ENCODE results near the gene HSPA12A. TPM values are rescaled to one million over a fixed set of nuclear protein-coding genes. Genes with fewer than 3 reads are reported as not detected.

Gene HSPA12A
- total RNA-seq, 1 experiment from 2014 or later: 1.4 TPM

DNA sequence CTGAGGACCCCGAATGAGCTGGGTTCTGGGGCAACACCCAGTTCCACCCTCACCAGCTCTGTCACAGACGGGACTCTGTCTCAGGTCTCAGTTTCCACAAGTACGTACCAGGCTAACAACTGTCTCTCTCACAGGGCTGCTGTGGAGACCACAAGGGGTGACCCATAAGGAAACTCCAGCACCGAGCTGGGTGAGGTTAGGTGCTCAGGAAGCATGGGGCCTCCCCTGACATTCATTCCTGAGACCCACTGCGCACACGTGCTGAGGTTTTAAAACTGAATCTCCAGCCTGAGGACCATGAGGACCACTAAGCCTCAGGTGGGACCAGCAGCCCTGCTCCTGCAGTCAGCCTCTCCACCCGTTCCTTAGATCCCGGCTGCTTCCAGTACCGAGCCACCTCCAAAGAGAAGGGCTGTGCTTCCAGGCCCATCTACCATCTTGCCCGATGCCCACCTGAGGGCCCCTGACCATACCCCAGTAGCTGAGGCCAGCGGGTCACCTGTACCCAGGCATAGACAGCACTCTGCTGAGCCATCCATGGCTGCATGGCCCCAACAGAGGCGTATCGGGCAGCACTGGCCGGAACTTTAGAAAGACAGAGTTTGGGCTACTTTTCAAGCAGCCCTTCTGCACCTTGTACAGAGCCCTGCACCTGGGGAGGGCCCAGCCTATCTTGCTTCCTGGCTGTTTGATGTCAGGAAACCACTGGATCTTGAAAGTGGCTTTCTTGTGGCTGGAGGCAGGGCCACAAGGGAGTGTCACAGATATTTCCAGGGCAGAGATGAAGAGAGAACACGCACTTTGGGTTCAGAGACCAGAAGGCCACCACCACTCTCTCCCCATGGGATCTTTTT lies 18.7 kb downstream of the HSPA12A start:
- no TSS peak for BruUV-seq (replicated peaks)
- Histone ChIP-seq H3K4me1 (ENCODE audit: insufficient read depth, low read length, poor library complexity, severe bottlenecking) (no peaks in the 10 kb centered on the region), H3K27ac (ENCODE audit: low read depth, low read length, poor library complexity, severe bottlenecking) (no peak overlapping the region), H3K27me3 (replicated peaks; ENCODE audit: insufficient read depth, low read depth, low read length, poor library complexity) (peaks cover 13% of the 10 kb centered on the region), H3K4me3 (ENCODE audit: low read depth, low read length, poor library complexity, severe bottlenecking) (no peak overlapping the region), H3K36me3 (ENCODE audit: insufficient read depth, low read length, poor library complexity, severe bottlenecking) (no peaks in the 10 kb centered on the region), H3K9me3 (ENCODE audit: low read depth, low read length, poor library complexity, severe bottlenecking) (no peaks in the 10 kb centered on the region)
- intact Hi-C loops (cut with micrococcal nuclease; ENCODE audit: unreplicated experiment): no loop called here
- POLR2A ChIA-PET (ENCODE audit: low non-redundant PET): no interaction called here
- CTCF ChIA-PET: no interaction called here
- TF ChIP-seq, protein P1, sequence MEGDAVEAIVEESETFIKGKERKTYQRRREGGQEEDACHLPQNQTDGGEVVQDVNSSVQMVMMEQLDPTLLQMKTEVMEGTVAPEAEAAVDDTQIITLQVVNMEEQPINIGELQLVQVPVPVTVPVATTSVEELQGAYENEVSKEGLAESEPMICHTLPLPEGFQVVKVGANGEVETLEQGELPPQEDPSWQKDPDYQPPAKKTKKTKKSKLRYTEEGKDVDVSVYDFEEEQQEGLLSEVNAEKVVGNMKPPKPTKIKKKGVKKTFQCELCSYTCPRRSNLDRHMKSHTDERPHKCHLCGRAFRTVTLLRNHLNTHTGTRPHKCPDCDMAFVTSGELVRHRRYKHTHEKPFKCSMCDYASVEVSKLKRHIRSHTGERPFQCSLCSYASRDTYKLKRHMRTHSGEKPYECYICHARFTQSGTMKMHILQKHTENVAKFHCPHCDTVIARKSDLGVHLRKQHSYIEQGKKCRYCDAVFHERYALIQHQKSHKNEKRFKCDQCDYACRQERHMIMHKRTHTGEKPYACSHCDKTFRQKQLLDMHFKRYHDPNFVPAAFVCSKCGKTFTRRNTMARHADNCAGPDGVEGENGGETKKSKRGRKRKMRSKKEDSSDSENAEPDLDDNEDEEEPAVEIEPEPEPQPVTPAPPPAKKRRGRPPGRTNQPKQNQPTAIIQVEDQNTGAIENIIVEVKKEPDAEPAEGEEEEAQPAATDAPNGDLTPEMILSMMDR (conservative IDR thresholded peaks at IDR 0.05; ENCODE audit: low read depth, low read length): no peak
- no peak for TF ChIP-seq EZH2 (IDR thresholded peaks at IDR 0.05; ENCODE audit: borderline replicate concordance, low read depth, low read length, poor library complexity, severe bottlenecking)
- no peak for DNase-seq (ENCODE audit: low spot score)

DNA sequence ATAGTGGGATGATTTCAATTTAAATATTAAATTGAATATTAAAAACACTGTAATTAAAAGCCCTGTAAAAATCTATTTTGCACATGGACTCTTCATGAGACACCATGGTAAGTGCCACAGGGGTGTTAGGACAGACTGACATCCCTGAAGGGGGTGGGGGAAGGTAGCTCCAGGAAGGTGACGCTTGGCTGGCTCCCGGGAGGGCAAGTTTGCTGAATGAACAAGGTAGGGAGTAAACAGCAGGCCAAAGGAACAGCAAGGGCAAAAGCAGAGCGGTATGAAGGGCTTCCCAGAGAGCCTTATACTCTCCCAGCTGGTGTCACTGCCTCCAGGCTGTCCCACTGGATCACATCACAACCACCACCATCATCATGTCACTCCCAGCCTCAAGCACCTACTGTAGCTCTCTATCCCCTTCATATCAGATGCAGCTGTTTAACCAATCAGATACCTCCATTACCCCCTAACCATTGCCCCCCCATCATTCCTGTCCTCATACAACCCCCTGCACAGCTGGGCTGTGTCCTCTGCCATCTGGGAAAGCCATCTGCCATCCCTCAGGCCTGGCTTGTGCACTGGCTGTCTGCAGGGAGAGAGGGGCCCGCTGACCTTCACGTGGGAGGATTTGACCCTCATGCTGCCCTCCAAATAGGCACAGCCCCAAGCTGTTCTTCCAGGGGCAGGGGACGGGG lies 19.5 kb downstream of the HSPA12A start:
- CTCF ChIA-PET: no interaction called here
- H3K9me3 ChIP-seq (ENCODE audit: low read depth, low read length, poor library complexity, severe bottlenecking): no peaks in the 10 kb centered on the region
- H3K36me3 ChIP-seq (ENCODE audit: insufficient read depth, low read length, poor library complexity, severe bottlenecking): no peaks in the 10 kb centered on the region
- H3K4me1 ChIP-seq (ENCODE audit: insufficient read depth, low read length, poor library complexity, severe bottlenecking): no peaks in the 10 kb centered on the region
- H3K27ac ChIP-seq (ENCODE audit: low read depth, low read length, poor library complexity, severe bottlenecking): no peak overlapping the region
- no peak for TF ChIP-seq EZH2 (IDR thresholded peaks at IDR 0.05; ENCODE audit: borderline replicate concordance, low read depth, low read length, poor library complexity, severe bottlenecking)
- TF ChIP-seq, protein P1 (conservative IDR thresholded peaks at IDR 0.05; ENCODE audit: low read depth, low read length): no peak
- no peak for DNase-seq (ENCODE audit: low spot score)
- POLR2A ChIA-PET (ENCODE audit: low non-redundant PET): no interaction called here
- peaks cover 21% of the 10 kb centered on the region for H3K27me3 ChIP-seq (replicated peaks; ENCODE audit: insufficient read depth, low read depth, low read length, poor library complexity)
- H3K4me3 ChIP-seq (ENCODE audit: low read depth, low read length, poor library complexity, severe bottlenecking): no peak overlapping the region
- intact Hi-C loops (cut with micrococcal nuclease; ENCODE audit: unreplicated experiment): no loop called here
- BruUV-seq (replicated peaks): no TSS peak

DNA sequence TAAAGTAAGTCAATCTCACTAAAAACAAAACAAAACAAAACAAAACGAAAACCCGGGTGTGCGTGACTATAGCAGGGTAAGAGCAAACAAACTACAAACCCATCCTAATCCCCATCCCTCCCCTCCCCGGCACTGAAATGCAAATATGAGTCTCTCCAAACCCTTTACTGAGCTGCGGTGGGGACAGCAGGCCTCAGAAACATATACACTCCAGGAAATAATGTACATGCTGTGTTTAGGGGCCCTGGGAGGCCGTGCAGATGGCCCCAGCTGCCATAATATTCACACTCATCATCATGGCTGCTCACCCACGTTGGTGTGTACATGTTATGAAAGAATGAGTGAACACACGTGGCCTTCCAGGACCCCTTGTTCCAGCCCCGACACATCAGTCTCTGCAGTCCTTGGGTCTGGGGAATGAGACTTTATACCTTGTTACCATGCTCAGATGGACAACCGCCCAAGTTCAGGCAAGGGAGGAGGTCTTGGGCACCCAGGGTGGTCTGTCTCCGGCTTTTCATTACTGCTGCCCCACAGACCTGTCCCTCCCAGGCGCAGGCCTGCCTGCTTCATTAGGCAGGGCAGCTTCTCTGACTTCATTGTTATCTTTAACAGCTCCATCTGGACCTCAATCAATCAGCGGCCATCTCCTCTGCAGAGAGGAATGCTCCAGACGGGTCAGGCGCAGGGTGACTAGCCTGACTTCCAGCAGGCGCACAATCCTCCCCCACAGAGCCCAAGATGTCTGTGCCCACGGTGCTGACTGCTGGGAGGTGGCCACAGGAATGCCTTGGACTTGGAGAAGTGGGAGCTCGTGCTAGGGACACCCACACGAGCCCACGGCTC lies 20.6 kb downstream of the HSPA12A start:
- intact Hi-C loops (cut with micrococcal nuclease; ENCODE audit: unreplicated experiment): no loop called here
- Histone ChIP-seq H3K9me3 (ENCODE audit: low read depth, low read length, poor library complexity, severe bottlenecking) (no peaks in the 10 kb centered on the region), H3K27ac (ENCODE audit: low read depth, low read length, poor library complexity, severe bottlenecking) (no peak overlapping the region), H3K4me3 (ENCODE audit: low read depth, low read length, poor library complexity, severe bottlenecking) (no peak overlapping the region), H3K36me3 (ENCODE audit: insufficient read depth, low read length, poor library complexity, severe bottlenecking) (no peaks in the 10 kb centered on the region), H3K4me1 (ENCODE audit: insufficient read depth, low read length, poor library complexity, severe bottlenecking) (no peaks in the 10 kb centered on the region), H3K27me3 (replicated peaks; ENCODE audit: insufficient read depth, low read depth, low read length, poor library complexity) (peaks cover 21% of the 10 kb centered on the region)
- no TSS peak for BruUV-seq (replicated peaks)
- ChIA-PET CTCF (no interaction called here), POLR2A (ENCODE audit: low non-redundant PET) (interaction anchor here (0.6 kb wide), 2 partner anchors 520 to 640 kb away, joined by 4 to 9 read pairs; no protein-coding TSS in a partner anchor)
- DNase-seq (ENCODE audit: low spot score): no peak
- TF ChIP-seq, protein P1 (conservative IDR thresholded peaks at IDR 0.05; ENCODE audit: low read depth, low read length): no peak
- TF ChIP-seq EZH2 (IDR thresholded peaks at IDR 0.05; ENCODE audit: borderline replicate concordance, low read depth, low read length, poor library complexity, severe bottlenecking): no peak

All from A673 (cell line).